DOHH2 (cell line): Measurements from ENCODE around the gene ZBTB12.

Source experiments
- CTCF ChIP-seq: fragments of 200-600 bp; sonication (generic); IDR thresholded peaks from one replicate; pipeline ENCODE4 v1.5.1; 2014; ENCODE audit warnings: antibody characterized with exemption, mild to moderate bottlenecking, low read depth, low read length; ENCODE audit not compliant: poor library complexity, severe bottlenecking
- EZH2phosphoT487 ChIP-seq: fragments of 200-600 bp; sonication (generic); IDR thresholded peaks from 2 replicates; pipeline ENCODE4 v1.6.1; 2017; ENCODE audit warnings: borderline replicate concordance, mild to moderate bottlenecking, antibody characterized with exemption, low read length, moderate library complexity, mixed read lengths

- TF ChIP-seq EZH2phosphoT487 (no peak), CTCF (no peak)
These were observed 23.7 kb downstream of the ZBTB12 start for GRCh38 chr6:31878222-31878621.
